GM12892 (cell line): Measurements from ENCODE around the gene CHST8.

Experiments used
- POLR2A ChIP-seq: IDR thresholded peaks from 2 replicates; pipeline ENCODE4 v1.6.1; 2011; ENCODE audit warnings: low read depth, low read length, control low read depth
- POLR2AphosphoS5 ChIP-seq: IDR thresholded peaks from 2 replicates; pipeline ENCODE4 v1.6.1; 2011; ENCODE audit warnings: low read depth, low read length, control low read depth

GRCh38 chr19:33578697-33579096 lies 43.1 kb upstream of the CHST8 start:
- TF ChIP-seq POLR2AphosphoS5: no peak
- no peak for TF ChIP-seq POLR2A
